Keratinocyte (primary cell): ENCODE data around the gene POLR1A.

ENCODE experiments used
- CTCF ChIP-seq, 3 experiments: IDR thresholded peaks in 1 of 3; conservative IDR thresholded peaks in 1 of 3; optimal IDR thresholded peaks in 1 of 3; 2 replicates in 2 of 3; 3 replicates in 1 of 3; pipeline versions ENCODE3 to v1.5.1; 2011; ENCODE audit warnings: low read length in 3 of 3, mild to moderate bottlenecking in 3 of 3, moderate library complexity in 2 of 3, control low read depth in 1 of 3, inconsistent platforms in 1 of 3; ENCODE audit not compliant: insufficient read depth in 2 of 3; ENCODE audit errors: extremely low read depth in 1 of 3
- EZH2 ChIP-seq: IDR thresholded peaks from one replicate; pipeline ENCODE4 v1.6.1; 2012; ENCODE audit warnings: inconsistent platforms, mild to moderate bottlenecking, low read length, moderate library complexity

GRCh38 chr2:86064006-86064405, 41.7 kb downstream of the POLR1A start:
- TF ChIP-seq CTCF (optimal IDR thresholded peaks at IDR 0.05 in 1 of 3, IDR thresholded peaks at IDR 0.05 in 1 of 3, conservative IDR thresholded peaks at IDR 0.05 in 1 of 3; ENCODE audit: extremely low read depth in 1 of 3, insufficient read depth in 2 of 3, low read length in 3 of 3) (no peak), EZH2 (no peak)
